ENCODE results near the gene MED6. TPM values are rescaled to one million over a fixed set of nuclear protein-coding genes. Genes with fewer than 3 reads are reported as not detected.

MED6 gene
- total and polyA plus RNA-seq, 9 of the 15 experiments (the other 6 are each of a cell fraction or from before 2014, with no cell fraction given), result 16.9 to 52.0 (median 30.4) TPM

DNA sequence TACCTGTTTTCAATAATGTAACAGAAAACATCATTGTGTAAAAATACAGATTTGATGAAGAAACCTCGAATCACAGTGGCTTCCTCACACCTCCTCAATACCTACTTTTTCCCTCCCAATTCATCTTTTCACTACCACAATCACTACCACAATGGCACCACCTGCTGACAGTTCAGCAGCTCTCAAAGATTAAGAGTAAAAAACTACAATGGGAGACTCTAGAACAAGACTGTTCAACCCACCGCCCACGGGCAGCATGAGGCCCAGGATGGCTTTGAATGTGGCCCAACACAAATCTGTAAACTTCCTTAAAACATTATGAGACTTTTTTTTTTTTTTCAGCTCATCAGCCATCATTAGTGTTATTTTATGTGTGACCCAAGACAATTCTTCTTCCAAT, 15.2 kb downstream of the MED6 start:
- no peaks in the 10 kb centered on the region for H3K79me2 ChIP-seq (ENCODE audit: control insufficient read depth, insufficient read depth, low read length)
- no TSS peak for BruUV-seq (replicated peaks)
- TF ChIP-seq FOS (IDR thresholded peaks at IDR 0.05; ENCODE audit: extremely low read depth, insufficient read length) (no peak), RAD21 (CRISPR knock-in tag; conservative IDR thresholded peaks at IDR 0.05 in 1 of 2, IDR thresholded peaks at IDR 0.05 in 1 of 2) (peak in 1 of 2 experiments; percentile 13; a peak in 2 of 4 replicates)
- TF ChIP-seq, protein P1, sequence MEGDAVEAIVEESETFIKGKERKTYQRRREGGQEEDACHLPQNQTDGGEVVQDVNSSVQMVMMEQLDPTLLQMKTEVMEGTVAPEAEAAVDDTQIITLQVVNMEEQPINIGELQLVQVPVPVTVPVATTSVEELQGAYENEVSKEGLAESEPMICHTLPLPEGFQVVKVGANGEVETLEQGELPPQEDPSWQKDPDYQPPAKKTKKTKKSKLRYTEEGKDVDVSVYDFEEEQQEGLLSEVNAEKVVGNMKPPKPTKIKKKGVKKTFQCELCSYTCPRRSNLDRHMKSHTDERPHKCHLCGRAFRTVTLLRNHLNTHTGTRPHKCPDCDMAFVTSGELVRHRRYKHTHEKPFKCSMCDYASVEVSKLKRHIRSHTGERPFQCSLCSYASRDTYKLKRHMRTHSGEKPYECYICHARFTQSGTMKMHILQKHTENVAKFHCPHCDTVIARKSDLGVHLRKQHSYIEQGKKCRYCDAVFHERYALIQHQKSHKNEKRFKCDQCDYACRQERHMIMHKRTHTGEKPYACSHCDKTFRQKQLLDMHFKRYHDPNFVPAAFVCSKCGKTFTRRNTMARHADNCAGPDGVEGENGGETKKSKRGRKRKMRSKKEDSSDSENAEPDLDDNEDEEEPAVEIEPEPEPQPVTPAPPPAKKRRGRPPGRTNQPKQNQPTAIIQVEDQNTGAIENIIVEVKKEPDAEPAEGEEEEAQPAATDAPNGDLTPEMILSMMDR (IDR thresholded peaks at IDR 0.05 in 2 of 3, conservative IDR thresholded peaks at IDR 0.05 in 1 of 3; ENCODE audit: insufficient read depth in 2 of 3, low read depth in 1 of 3, low read length in 3 of 3), result peak in 1 of 3 experiments; percentile 11; a peak in 1 of 6 replicates
- FAIRE-seq (no peak), ATAC-seq (no peak), DNase-seq (ENCODE audit: extremely low read depth in 1 of 4, low spot score in 3 of 4) (no peak)
- POLR2A ChIA-PET, result no interaction called here
- H3K36me3 ChIP-seq (ENCODE audit: control insufficient read depth, insufficient read depth, low read length), result peaks cover 55% of the 10 kb centered on the region; the same call in 2 of the 3 replicates
- WGBS (ENCODE audit: insufficient coverage, low coverage, missing lambda C conversion rate), result 89% methylated on average over 3 of the region's 3 CpGs
- H4K20me1 ChIP-seq (replicated peaks; ENCODE audit: control insufficient read depth, insufficient read depth, low read length), result no peaks in the 10 kb centered on the region
- H3K4me1 ChIP-seq (replicated peaks in 1 of 2; ENCODE audit: control insufficient read depth in 2 of 2, insufficient read depth in 2 of 2, low read length in 2 of 2), result no peaks in the 10 kb centered on the region
- no peak overlapping the region for H2AFZ ChIP-seq (ENCODE audit: low read depth, low read length)
- no peak overlapping the region for H3K4me2 ChIP-seq (ENCODE audit: insufficient read depth, low read length)
- H3K9me1 ChIP-seq (ENCODE audit: control insufficient read depth, insufficient read depth, low read length), result no peaks in the 10 kb centered on the region
- no peaks in the 10 kb centered on the region for H3K9me3 ChIP-seq (replicated peaks; ENCODE audit: control insufficient read depth, insufficient read depth, low read depth, low read length)
- H3K27me3 ChIP-seq (ENCODE audit: control insufficient read depth in 2 of 2, insufficient read depth in 2 of 2, low read length in 2 of 2), result no peaks in the 10 kb centered on the region
- CTCF ChIA-PET (ENCODE audit: low intra/inter-chr PET ratio), result no interaction called here
- intact Hi-C loops (cut with micrococcal nuclease) (no loop called here), in situ Hi-C loops (cut with MboI) (no loop called here)
- H3K4me3 ChIP-seq, result no peak overlapping the region
- no peak overlapping the region for H3K27ac ChIP-seq (ENCODE audit: extremely low read depth, low read depth, low read length)
- no peak overlapping the region for H3K9ac ChIP-seq (ENCODE audit: insufficient read depth in 1 of 2, low read depth in 2 of 2, low read length in 2 of 2)

DNA sequence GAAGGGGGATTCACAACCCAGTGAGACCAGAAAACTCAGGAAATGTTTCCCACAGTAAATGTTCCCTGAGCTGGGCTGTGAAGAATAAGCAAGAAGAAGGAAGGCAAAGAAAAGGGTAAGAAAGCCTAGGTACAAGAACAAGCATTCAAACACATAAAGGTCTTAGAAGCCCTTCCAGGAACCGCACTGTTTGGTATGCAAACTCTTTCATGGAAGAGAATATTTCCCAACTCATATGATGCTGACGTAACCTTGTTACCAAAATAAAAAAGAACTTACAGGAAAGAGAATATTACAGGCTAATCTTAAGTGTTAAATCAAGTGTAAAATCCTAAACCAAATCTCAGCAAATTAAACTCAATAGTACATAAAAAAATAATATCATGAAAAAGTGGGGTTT, 23.6 kb downstream of the MED6 start:
- FAIRE-seq, result no peak
- Histone ChIP-seq H3K36me3 (ENCODE audit: control insufficient read depth, insufficient read depth, low read length) (peaks cover 7% of the 10 kb centered on the region; the same call in 1 of the 3 replicates), H2AFZ (ENCODE audit: low read depth, low read length) (no peak overlapping the region), H3K4me2 (ENCODE audit: insufficient read depth, low read length) (no peak overlapping the region), H4K20me1 (replicated peaks; ENCODE audit: control insufficient read depth, insufficient read depth, low read length) (no peaks in the 10 kb centered on the region), H3K4me3 (no peak overlapping the region), H3K27me3 (ENCODE audit: control insufficient read depth in 2 of 2, insufficient read depth in 2 of 2, low read length in 2 of 2) (no peaks in the 10 kb centered on the region), H3K27ac (ENCODE audit: extremely low read depth, low read depth, low read length) (no peak overlapping the region), H3K9ac (ENCODE audit: insufficient read depth in 1 of 2, low read depth in 2 of 2, low read length in 2 of 2) (no peak overlapping the region), H3K79me2 (ENCODE audit: control insufficient read depth, insufficient read depth, low read length) (no peaks in the 10 kb centered on the region), H3K9me3 (replicated peaks; ENCODE audit: control insufficient read depth, insufficient read depth, low read depth, low read length) (no peaks in the 10 kb centered on the region), H3K9me1 (ENCODE audit: control insufficient read depth, insufficient read depth, low read length) (no peaks in the 10 kb centered on the region), H3K4me1 (replicated peaks in 1 of 2; ENCODE audit: control insufficient read depth in 2 of 2, insufficient read depth in 2 of 2, low read length in 2 of 2) (no peaks in the 10 kb centered on the region)
- no TSS peak for BruUV-seq (replicated peaks)
- ChIA-PET POLR2A (no interaction called here), CTCF (ENCODE audit: low intra/inter-chr PET ratio) (no interaction called here)
- in situ Hi-C loops (cut with MboI) (no loop called here), intact Hi-C loops (cut with micrococcal nuclease) (no loop called here)
- WGBS (ENCODE audit: insufficient coverage, low coverage, missing lambda C conversion rate), result 66% methylated on average over 2 of the region's 2 CpGs
- no peak for ATAC-seq
- DNase-seq (ENCODE audit: extremely low read depth in 1 of 4, low spot score in 3 of 4), result no peak
- TF ChIP-seq PRPF4 (IDR thresholded peaks at IDR 0.05; ENCODE audit: insufficient read depth, low read depth, low read length, poor library complexity, severe bottlenecking), result no peak
- TF ChIP-seq, protein P2, sequence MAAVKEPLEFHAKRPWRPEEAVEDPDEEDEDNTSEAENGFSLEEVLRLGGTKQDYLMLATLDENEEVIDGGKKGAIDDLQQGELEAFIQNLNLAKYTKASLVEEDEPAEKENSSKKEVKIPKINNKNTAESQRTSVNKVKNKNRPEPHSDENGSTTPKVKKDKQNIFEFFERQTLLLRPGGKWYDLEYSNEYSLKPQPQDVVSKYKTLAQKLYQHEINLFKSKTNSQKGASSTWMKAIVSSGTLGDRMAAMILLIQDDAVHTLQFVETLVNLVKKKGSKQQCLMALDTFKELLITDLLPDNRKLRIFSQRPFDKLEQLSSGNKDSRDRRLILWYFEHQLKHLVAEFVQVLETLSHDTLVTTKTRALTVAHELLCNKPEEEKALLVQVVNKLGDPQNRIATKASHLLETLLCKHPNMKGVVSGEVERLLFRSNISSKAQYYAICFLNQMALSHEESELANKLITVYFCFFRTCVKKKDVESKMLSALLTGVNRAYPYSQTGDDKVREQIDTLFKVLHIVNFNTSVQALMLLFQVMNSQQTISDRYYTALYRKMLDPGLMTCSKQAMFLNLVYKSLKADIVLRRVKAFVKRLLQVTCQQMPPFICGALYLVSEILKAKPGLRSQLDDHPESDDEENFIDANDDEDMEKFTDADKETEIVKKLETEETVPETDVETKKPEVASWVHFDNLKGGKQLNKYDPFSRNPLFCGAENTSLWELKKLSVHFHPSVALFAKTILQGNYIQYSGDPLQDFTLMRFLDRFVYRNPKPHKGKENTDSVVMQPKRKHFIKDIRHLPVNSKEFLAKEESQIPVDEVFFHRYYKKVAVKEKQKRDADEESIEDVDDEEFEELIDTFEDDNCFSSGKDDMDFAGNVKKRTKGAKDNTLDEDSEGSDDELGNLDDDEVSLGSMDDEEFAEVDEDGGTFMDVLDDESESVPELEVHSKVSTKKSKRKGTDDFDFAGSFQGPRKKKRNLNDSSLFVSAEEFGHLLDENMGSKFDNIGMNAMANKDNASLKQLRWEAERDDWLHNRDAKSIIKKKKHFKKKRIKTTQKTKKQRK (IDR thresholded peaks at IDR 0.05; ENCODE audit: borderline replicate concordance, low read depth, low read length), result no peak
- no peak for TF ChIP-seq STAT5B (CRISPR knock-in tag; IDR thresholded peaks at IDR 0.05)
- no peak for TF ChIP-seq ZFP1 (CRISPR knock-in tag; IDR thresholded peaks at IDR 0.05)
- TF ChIP-seq POLR2H (tag; IDR thresholded peaks at IDR 0.05; ENCODE audit: low read depth), result no peak
- TF ChIP-seq NEUROD1 (IDR thresholded peaks at IDR 0.05; ENCODE audit: borderline replicate concordance, low read depth, low read length, partially characterized antibody), result no peak
- no peak for TF ChIP-seq HNRNPLL (IDR thresholded peaks at IDR 0.05; ENCODE audit: low read depth, low read length, poor library complexity, severe bottlenecking)

Measured in K562 (cell line).